HG03280 (cell line): Measurements from ENCODE around the gene ADD2.

Source experiments
- ATAC-seq: cut with Tn5 transposase; IDR thresholded peaks from one replicate; pipeline ENCODE4 v1.9.1; 2021; ENCODE audit warnings: mild to moderate bottlenecking, moderate library complexity; ENCODE audit not compliant: unreplicated experiment

ADD2 gene

DNA sequence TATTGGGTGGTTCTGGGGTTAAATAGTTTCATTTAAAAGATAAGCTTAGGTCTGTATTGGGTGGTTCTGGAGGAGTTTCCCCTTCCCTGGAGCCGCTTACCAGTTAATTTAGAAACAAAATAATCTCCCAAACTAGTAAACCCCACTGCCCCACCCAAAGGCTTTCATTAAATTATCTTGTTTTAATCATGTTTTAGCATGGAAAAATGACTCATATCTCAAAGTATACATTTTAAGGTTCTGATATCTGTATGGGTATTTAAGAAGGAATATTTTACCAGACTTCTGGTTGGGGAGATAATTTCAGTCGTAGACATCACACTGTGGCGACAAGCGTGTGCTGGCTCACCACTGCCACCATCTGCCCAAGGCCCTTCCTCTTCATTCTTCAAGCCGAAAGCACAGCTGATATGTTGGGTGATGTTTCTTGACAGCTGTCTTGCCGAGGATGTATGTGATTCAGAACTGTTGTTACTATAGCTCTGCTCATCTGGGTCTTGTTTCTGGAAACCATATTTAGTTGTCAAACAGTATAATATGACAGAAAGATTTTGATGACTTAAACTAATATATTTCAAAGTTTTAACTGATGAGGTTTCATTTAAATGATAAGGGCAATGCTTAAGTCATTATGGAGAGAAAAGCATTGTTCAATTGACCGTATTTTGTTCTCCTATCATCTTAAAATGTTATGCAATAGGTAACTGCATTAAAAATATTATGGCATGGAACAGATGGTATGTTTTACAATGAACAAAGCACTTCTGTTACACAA is 17.3 kb upstream of the ADD2 start:
- ATAC-seq: peak; percentile 47

DNA sequence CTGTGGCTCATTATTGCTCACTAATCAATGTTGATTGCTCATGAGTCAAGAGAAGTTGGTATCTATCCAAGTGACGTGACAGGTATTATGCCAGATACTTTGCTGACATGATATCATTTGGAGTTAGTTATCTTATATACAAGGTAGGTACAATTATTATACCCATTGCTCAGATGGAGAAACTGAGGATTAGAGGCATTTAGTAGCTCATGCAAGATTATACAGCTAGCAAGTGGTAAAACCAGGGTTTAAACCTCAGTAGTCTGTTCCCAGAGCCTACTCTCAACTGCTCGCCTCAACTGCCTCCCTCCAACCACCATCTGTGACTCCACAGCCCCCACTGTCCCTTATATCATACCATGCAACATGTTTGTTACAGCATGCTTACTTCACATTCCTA is 16.3 kb upstream of the ADD2 start:
- ATAC-seq: no peak

DNA sequence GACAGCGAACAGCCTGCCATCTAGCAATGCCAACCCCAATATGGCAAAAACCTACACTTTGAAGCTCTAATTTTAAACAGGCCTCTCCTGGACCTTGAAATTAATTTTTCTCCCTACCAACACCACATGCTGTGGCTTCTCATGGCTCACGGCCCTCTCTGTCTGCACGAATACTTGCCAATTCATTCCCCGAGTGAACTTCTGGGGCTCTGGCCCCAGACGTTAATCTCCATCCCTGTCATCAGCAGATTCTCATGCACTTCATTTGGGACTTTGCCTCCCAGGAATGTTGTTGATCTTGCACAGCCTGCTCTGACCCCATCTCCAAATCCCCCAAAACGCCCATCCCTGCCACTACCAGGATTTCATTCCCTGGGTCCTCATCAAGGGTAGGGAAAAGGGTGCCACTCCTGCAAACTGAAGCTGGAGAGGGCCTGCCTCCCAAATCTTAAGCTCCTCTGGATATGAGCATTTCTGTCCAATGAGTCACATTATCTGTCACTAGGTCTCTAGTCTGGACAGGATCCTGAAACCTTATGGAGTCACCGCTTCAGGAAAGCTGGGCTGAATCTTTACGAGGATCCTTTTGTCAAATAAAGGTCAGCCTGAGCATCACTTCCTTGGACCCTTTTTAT is 12.0 kb upstream of the ADD2 start:
- ATAC-seq: no peak

DNA sequence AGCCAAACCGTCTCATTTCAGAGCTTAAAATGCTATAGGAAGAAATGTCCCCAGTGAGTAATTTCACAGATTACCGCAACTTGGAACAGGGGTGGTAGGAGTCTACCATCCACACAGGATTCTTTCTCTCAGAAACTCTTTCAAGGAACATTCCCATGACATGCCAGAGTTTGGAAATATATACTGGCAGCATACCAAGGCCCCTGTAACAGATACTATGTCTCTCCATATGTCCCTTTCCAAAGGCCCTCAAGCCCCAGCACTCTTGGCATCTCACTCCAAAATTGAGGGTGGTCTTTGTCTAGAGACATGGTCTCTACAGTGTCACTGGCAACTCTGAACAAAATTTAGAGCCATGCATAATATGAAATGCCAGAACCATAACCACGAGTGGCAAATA is 11.5 kb upstream of the ADD2 start:
- no peak for ATAC-seq

DNA sequence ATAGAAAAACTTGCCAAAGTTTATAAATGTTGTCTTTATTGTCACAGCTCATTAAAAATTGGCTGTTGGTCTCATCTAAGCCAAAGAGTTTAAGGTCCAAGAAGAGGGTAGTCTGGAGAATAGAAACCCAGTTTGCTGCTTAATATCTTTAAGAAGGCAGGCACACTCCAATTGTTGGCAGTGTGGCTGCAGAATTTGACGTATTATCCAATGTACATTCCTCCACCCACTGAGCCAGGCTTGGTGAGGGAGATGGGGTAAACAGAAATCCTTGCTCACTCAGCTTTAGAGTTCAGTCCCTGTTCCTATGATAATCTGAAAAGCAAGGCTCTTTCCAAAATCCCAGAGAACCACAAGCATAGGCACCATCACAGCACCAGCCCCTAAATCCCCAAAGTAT is 10.7 kb upstream of the ADD2 start:
- ATAC-seq: no peak

DNA sequence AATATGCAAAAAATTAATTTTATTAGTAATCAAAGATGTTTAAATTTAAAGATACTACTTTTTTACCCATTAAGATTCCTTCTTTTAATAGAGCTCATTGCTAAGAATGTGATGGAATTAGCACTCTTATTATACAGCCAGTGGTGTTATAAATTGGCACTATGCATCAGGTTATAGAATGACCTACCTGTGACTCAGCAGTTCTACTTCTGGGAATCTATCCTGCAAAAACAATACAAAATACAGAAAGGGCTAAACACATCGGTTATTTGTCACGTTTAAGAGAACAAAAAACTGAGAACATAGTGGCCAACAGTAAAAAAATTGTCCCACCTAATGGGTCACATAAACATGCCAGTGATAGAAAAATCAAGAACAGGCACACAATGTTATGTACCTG is 9.4 kb upstream of the ADD2 start:
- ATAC-seq: no peak

DNA sequence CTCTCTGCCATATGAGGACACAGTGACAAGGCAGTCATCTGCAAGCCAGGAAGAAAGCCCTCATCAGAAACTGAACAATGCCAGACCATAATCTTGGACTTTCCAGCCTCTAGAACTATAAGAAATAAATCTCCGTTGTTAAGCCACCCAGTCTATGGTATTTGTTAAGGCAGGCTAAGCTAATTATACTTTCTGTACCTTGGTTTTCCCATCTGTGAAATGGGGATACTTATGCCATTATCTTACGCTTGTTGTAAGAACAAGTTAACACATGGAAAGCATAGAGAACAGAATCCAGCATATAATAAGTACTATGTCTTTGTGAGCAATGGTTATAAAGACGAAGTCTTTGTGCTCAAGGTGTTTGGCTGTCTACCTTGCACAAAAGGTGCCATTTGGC is 8.3 kb upstream of the ADD2 start:
- ATAC-seq: no peak

DNA sequence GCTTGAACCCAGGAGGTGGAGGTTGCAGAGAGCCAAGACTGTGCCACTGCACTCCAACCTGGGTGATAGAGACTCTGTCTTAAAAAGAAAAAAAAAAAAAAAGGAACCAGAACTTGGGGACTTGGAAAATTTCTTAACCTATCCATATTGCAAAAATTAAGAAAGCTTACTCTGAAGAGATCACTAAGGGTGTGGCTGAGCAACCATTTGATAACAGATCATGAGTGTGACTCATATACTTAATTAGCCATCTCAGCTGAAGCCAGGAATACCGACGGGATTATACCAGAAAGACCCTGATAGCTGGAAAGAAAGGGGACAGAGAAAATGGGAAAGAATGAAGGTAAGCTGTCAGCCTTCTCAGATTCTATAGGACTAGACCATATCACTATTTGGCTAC is 7.1 kb upstream of the ADD2 start:
- ATAC-seq: no peak

DNA sequence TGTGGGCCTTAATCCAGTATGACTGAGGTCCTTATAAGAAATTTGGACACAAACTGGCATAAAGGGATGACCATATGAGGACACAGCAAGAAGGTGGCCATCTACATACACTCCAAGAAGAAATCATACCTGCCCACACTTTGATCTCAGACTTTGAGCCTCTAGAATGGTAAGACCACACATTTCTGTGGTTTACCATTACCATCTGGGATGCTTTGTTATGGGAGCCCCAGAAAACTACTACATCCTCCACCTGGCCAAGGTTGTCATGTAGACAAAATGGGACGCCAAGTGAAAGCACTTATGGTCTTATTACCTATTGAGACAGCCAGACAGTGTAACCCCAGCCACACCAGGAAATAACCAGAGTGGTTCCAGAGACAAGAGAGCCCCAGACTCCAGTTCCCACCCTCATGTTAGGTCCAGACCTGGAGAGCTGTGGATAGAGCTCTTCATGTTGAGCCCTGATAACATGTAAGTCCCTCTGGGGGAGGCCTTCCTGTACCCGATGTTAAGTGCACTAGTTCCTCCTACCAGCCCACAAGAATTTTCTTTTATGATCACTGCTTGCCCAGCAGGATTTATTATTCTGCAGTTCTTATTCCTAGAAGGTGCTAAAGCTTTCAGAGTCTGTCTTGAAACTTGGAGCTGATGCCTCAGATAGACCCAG is 4.6 kb upstream of the ADD2 start:
- no peak for ATAC-seq

DNA sequence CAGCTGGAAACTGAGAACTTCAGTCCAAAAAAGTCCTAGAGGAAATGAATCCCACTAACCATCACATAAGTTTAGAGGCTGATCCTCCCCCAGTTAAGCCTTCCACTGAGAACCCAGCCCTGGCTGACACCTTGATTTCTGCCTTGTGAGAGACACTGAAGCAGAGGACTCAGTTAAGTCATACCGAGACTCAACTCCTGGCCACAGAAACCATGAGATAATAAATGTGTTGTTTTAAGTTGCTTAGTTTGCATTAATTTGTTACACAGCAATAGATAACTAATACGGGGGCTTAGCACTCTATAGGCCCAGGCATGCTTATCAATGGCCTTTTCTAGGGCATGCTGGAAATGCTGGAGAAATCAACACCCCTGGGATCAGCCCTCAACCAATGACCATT is 3.4 kb upstream of the ADD2 start:
- ATAC-seq: no peak

DNA sequence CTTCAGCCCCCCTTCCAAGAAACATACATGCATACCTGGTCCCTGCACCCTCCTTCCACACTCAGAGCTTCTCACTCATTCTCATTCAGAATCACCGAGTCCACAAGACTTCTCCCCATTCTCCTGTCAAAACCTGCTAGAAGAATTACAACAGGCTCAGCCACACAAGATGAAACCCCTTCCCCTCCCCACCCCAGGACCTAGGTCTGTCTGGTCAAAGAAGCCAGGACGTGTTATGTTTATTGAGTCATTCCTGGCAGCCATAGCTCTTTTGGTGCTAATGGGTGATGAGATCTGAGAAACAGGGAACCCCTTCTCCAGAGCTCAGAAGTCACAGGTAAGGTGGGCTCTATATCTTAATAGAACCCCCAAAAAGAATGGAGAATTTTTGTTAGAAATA is 1.4 kb upstream of the ADD2 start:
- ATAC-seq: no peak

DNA sequence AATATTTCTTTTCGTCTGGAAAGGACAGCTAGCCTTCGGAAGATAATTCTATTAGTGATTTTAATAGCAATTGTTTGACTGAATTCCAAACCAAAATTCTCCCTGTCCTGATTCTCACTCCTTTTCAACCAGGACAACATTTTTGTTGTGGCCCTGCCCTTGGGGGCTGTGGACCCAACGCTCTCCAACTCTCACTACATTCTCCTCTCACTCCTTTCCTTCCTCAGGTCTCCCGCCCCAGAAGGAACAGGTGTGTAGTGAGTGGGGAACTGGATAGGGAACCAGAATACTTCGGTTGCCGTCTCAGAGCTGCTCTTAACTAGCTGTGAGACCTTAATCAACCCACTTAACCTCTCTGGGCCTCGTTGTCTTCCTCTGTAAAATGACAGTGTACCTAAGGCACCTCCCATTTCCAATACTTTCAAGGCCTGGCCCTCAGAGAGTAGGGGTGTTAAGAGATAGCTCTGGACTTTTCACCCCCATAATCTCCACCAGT is 638 bp upstream of the ADD2 start:
- no peak for ATAC-seq

DNA sequence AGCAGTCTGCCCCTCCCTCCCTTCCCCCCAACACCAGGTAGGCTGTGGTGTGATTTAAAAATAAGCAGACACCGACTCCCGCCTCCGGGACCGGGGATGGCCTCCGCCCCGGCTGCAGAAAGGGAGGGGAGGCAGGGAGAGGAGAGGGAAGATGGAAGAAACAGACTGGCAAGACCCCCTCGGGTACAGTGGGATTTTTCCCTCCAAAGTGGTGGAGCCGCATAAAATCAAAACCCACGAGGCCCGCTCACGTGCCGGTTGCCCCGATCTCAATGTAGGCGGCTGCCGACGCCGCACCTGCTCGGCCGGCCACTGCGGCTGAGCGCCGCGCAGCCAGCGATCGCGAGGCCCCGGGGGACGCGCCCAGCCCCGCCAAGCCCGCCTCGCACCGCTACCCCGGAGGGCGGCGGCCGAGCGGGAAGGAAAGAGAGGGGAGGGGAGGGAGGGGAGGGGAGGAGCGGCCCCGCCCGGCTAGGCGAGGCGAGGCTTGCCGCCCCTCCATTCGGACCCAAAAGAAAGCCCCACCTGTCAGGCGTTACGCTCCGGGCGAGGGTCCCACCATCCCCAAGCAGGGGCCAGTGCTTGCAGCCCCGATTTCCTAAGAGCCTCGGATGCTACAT is 811 bp downstream of the ADD2 start:
- no peak for ATAC-seq

DNA sequence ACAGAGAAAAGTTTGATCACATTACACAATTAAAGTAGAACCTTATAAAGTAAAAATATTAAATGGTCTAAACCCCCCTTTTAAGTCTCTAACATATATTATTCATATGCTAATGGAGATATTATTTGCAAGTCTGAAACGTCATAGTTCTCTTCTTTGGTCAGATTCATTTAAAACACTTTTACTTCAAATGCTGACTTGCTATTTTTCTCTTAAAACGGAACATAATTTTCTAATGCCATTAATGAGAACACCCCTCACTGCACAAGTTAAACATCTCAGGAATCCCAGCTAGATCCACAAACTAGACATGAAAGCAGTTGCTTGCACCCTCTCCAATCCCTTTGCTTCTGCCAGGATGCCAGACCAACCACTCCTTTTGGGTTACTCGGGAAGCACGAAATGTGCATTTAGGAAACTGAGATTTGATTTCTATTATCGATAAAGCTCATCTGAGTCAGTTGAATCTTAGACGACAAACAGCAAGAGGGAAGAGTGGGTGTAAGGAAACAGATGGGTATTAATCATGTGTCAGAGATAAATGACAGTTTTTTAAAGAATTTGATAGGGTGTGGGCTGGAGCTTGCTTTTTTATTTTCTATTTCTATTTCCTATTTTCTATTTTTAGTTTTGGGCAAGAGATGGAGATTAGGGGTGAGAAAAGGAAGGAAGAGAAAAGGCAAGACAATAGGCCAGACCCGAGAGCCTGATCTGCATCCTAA is 1.5 kb downstream of the ADD2 start:
- no peak for ATAC-seq

DNA sequence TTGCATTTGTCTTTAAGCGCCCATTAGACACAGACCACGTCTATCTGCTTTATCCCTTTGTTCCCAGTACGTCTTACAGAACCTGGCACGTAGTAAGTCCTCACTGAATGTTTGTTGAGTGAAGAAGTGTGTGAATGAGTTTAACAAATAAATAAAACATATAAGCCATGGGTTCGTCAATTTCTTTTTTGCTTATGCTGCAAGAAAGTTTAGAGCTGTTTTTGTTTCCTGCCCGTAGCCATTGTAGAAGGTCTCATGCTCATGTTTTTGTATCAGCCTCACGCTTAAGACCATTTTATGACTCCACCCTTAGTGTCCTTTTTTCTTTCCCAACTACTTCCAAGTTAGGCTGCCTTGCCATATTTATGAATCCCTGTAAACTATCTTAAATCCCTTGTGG is 2.5 kb downstream of the ADD2 start:
- ATAC-seq: no peak

DNA sequence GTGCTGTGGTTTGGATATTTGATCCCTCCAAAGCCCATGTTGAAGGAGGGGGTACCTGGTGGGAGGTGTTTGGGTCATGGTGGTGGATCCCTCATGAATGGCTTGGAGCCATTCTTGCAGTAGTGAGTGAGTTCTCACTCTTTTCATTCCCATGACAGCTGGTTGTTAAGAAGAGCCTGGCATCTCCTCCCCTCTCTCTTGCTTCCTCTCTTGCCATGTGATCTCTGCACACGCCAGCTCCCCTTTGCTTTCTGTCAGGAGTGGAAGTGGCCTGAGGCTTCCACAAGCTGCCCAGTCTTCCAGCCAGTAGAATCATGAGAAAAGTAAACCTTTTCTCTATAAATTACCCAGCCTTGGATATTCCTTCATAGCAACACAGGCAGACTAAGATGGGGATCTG is 8.6 kb downstream of the ADD2 start:
- no peak for ATAC-seq

DNA sequence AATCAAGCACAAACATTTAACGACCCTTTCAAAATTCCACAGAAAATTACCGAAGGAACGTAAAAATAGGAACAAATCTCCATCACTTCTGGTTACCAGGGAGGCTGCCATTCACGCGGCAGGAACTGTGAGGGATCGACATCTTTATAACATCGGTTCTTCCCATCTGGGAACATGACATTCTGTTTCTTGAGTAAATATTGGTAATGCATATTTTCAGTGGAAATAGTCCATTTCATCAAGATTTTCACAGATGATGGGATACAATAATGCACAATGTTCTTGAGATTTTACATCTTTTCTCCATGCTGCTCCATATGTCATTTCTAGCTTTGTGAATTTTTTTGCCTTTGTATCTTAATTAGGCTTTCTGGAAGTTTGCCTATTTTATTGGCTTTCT is 10.0 kb downstream of the ADD2 start:
- ATAC-seq: no peak

DNA sequence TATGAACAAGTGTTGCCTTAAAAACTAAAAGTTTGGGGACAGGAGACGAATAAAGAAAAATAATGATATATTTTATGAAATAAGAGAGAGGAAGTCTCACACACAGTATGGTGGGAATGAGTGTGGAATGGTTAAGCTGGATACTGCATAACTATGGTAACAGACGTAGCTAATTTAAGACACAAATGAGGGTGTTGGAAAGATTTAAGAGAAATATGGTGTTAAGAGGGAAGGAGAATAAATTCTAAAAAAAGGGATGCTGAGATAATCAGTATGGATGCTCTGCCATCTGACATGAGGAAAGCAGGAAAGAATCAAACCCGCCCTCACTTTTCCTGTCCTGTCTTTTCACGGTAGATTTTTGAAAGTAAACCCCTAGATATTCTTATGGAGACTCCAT is 10.6 kb downstream of the ADD2 start:
- no peak for ATAC-seq

DNA sequence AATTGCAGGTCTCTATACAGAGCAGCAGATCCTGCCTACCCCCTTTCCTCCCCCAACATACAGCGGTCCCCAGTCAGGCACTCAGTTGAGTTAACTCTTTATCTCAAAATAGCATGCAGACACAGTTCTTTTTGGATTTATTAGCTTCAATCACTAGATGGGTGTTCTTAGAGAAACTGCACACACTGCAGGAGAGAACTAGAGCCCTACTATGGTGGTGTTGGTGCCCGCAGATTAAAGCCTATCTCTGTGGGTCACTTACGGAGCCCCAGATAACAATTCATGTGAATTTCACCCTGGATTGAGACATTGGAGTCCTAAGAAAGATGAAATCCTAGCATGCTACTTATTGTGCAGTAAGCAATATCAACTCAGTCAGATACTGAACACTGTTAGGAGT is 11.9 kb downstream of the ADD2 start:
- no peak for ATAC-seq

DNA sequence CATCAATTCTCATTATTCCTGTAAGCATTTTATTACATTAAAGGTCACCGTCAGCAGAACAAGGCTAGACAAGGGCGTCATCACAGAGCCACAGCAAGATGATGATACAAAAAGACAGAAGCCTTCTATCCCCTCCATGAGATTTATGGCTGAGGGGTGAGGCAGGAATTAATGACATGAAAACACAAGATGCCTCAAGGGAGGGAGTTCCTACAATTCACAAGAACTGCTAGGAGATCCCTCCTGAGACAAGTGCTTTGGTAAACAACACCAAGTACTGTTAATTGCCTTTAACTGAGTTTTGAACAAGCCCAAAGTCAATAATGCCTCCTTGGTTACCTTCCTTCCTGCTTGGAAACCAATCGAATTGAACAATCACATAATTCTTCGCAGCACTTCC is 14.1 kb downstream of the ADD2 start:
- no peak for ATAC-seq

DNA sequence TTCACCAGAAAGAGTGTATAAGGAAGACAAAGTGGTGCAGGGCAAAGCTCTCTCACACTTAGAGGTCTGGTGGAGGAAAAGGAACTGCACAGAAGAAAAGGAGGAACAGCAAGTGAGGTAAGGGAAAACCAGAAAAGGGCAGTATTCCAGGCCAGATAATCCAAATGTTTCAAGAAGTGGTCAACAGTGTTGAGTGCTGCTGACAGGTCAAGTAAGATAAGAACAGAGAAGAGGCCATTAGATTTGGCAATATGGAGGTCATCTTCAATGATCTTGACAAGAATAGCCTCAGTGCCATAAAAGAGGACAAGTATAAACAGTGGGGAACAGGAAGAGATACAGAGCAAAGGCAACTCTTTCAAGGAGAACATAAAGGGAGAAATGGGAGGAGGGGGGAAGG is 15.0 kb downstream of the ADD2 start:
- ATAC-seq: no peak
